ENCODE measurements around the gene SCAI.

- TF ChIP-seq CTCF (IDR thresholded peaks at IDR 0.05) (no peak), ZFX (IDR thresholded peaks at IDR 0.05; ENCODE audit: borderline replicate concordance) (no peak)
Measured at GRCh38 chr9:124941679-124942561, 201.4 kb downstream of the SCAI start.

All from 22Rv1 (cell line).